Mucosa of descending colon (tissue), 3 donors: Measurements from ENCODE around the gene ARSB. TPM values are rescaled to one million over a fixed set of nuclear protein-coding genes. Genes with fewer than 3 reads are reported as not detected.

Experiments
- ATAC-seq: fragments of 200-7000 bp; cut with Tn5 transposase; one replicate; pipeline ENCODE4 v1.9.1; 2020; ENCODE audit warnings: mild to moderate bottlenecking, moderate library complexity
- DNase-seq, 3 donors: peaks; one replicate each; pipeline ENCODE4 v3.0.0-alpha.2; 2020
- H3K36me3 ChIP-seq: fragments of 200-600 bp; one replicate; pipeline ENCODE4 v1.8.0; 2021; ENCODE audit warnings: low read depth, mild to moderate bottlenecking
- H3K4me1 ChIP-seq: fragments of 200-600 bp; one replicate; pipeline ENCODE4 v1.8.0; 2021; ENCODE audit warnings: low read depth, mild to moderate bottlenecking
- H3K4me3 ChIP-seq: fragments of 200-600 bp; one replicate; pipeline ENCODE4 v1.8.0; 2021; ENCODE audit warnings: mild to moderate bottlenecking
- H3K9me3 ChIP-seq: fragments of 200-600 bp; one replicate; pipeline ENCODE4 v1.8.0; 2021; ENCODE audit warnings: mild to moderate bottlenecking
- CTCF ChIP-seq: fragments of 200-600 bp; IDR thresholded peaks from one replicate; pipeline ENCODE4 v1.8.0; 2022; ENCODE audit warnings: antibody characterized with exemption, mild to moderate bottlenecking
- intact Hi-C, 2 donors: fragments of 100-400 bp; cut with DNase I in 1 of 2; cut with micrococcal nuclease in 1 of 2; formaldehyde crosslinking; loops; one replicate each; pipeline versions ENCODE4 v1.11.0 to v1.11.1; 2022; cut with DNase I, micrococcal nuclease
- total RNA-seq, 3 donors: library from RNA; stranded (reverse); fragmentation: NEBNext Ultra II Directional in 2 of 3; extraction: Animal tissue kit (Norgen Biotek cat#: 25700) in 2 of 3; gene quantifications; one replicate each; pipeline versions ENCODE4 v1.2.1 to v1.2.4, GENCODE V29; 2021 to 2023
- donor health status: DM: no; HTN: no; CAD: no; lungs with moderate emphysema.
- donor health status: DM: no; HTN: no; CAD: no.
- donor health status: DM: no; HTN: yes; CAD: no.

The ARSB gene
- total RNA-seq, 3 donors from 2014 or later: 8.1 to 14.4 (median 14.1) TPM

DNA sequence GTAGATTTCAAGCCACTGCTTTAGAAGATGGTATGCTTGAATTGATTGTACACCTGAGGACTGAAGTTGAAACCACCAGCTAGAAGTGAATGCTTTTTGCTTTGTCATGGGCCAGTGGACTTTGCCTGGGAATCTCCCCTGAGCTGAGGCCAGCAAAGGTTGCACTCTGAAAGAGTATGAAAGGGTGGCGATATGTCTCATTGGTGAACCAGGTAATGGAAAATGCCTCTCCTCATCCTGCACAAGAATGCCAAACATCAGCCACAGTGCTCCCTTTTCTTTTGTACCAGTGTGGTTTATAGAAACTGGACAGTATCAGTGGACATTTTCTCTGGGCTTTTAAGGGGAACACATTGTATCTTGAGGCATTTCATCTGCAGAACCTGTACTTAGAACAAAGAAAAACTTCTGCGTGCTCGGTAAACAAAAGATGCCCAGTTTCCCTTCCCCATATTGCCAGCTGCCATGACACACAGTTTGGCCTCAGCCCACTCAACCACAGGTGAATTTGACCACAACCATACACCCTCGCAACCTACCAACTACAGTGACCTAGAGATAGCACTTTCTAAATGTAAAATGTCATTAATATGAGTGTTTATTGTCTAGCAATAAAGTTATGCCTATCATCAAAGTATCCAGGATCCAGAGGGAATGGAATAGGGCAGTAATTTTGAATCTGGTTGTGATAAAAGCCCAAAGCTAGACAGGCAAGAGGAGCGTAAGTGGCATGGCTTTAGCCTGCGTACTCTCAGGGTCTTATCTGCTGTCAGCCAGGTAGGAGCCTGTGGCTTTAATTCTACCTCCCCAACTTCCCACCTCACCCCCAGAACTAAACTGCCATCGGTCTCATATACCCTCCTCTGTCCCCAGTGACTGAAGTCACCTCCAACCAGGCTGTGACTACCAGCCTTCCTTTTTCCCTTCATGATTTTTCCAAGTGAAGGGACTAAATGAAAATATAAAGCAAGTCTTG is 257.0 kb downstream of the ARSB start:
- DNase-seq (peak in 1 of 3 donors; percentile 36), ATAC-seq (peak; percentile 90)
- H3K4me3 ChIP-seq: no peak overlapping the region
- intact Hi-C loops: no loop called here
- no peaks in the 10 kb centered on the region for H3K9me3 ChIP-seq
- H3K36me3 ChIP-seq: no peaks in the 10 kb centered on the region
- TF ChIP-seq CTCF: no peak
- H3K4me1 ChIP-seq: no peaks in the 10 kb centered on the region

Other genes with a start within 250 kb of the ARSB start
- gene DMGDH, start 84.4 kb upstream of the ARSB start, total RNA-seq: 1 to 10 TPM; 1.2 to 3.6 (median 1.8) TPM
- 10 to 100 TPM in 1 of 3 donors, under 1 TPM in 2; 0.49 to 17.7 (median 0.70) TPM for gene BHMT2, start 84.5 kb upstream of the ARSB start, total RNA-seq
- under 1 TPM in 1 of 3 donors, not detected in 2; 0.60 TPM for gene BHMT, start 126.5 kb upstream of the ARSB start, total RNA-seq